Trophoblast cell (in vitro differentiated cells and primary cell): ENCODE results near the gene AMPH.
"Not testable (repeated sequence)": the region's sequence is repeated elsewhere in the genome, so short reads cannot be mapped to it uniquely, and the experiment has no call there.

Experiments used
- DNase-seq, 2 donors: peaks; one replicate each; pipeline ENCODE4 v3.0.0-alpha.2; 2016
- H2AFZ ChIP-seq: 2 replicates; pipeline ENCODE4 v1.6.1; 2013; ENCODE audit warnings: low read length, moderate library complexity, mild to moderate bottlenecking; ENCODE audit not compliant: insufficient read depth, poor library complexity
- H2AK5ac ChIP-seq: 2 replicates; pipeline ENCODE4 v1.6.1; 2013; ENCODE audit warnings: mild to moderate bottlenecking, low read length
- H2BK120ac ChIP-seq: 2 replicates; pipeline ENCODE4 v1.6.1; 2013; ENCODE audit warnings: low read length, mild to moderate bottlenecking, moderate library complexity; ENCODE audit not compliant: insufficient read depth, poor library complexity
- H2BK12ac ChIP-seq: 2 replicates; pipeline ENCODE4 v1.6.1; 2013; ENCODE audit warnings: mild to moderate bottlenecking, low read length, moderate library complexity
- H2BK5ac ChIP-seq: 2 replicates; pipeline ENCODE4 v1.6.1; 2013; ENCODE audit warnings: low read length, low read depth, moderate library complexity, mild to moderate bottlenecking; ENCODE audit not compliant: poor library complexity
- H3K14ac ChIP-seq: 2 replicates; pipeline ENCODE4 v1.6.1; 2013; ENCODE audit warnings: mild to moderate bottlenecking, low read length
- H3K18ac ChIP-seq: 2 replicates; pipeline ENCODE4 v1.6.1; 2013; ENCODE audit warnings: mild to moderate bottlenecking, low read length
- H3K23ac ChIP-seq: 2 replicates; pipeline ENCODE4 v1.6.1; 2013; ENCODE audit warnings: low read length
- H3K27ac ChIP-seq: 2 replicates; pipeline ENCODE4 v1.5.1; 2013; ENCODE audit warnings: low read depth, mild to moderate bottlenecking, inconsistent platforms, low read length, moderate library complexity
- H3K27me3 ChIP-seq: 2 replicates; pipeline ENCODE4 v1.6.1; 2013; ENCODE audit warnings: inconsistent platforms, mild to moderate bottlenecking, low read length, moderate library complexity; ENCODE audit not compliant: insufficient read depth
- H3K36me3 ChIP-seq, 2 experiments: 1 replicate in 1 of 2; 2 replicates in 1 of 2; pipeline ENCODE4 v1.6.1; 2013; ENCODE audit warnings: low read length in 2 of 2, mild to moderate bottlenecking in 2 of 2, moderate library complexity in 1 of 2; ENCODE audit not compliant: insufficient read depth in 2 of 2, control insufficient read depth in 1 of 2
- H3K4ac ChIP-seq: 2 replicates; pipeline ENCODE4 v1.6.1; 2013; ENCODE audit warnings: low read depth, mild to moderate bottlenecking, low read length, moderate library complexity
- H3K4me1 ChIP-seq, 2 experiments: 1 replicate in 1 of 2; 2 replicates in 1 of 2; pipeline ENCODE4 v1.6.1; 2013; ENCODE audit warnings: low read length in 2 of 2, mild to moderate bottlenecking in 2 of 2, moderate library complexity in 1 of 2; ENCODE audit not compliant: insufficient read depth in 2 of 2, control insufficient read depth in 1 of 2
- H3K4me2 ChIP-seq: 2 replicates; pipeline ENCODE4 v1.6.1; 2013; ENCODE audit warnings: inconsistent platforms, mild to moderate bottlenecking, low read length, moderate library complexity
- H3K4me3 ChIP-seq: 2 replicates; pipeline ENCODE4 v1.5.1; 2013; ENCODE audit warnings: mild to moderate bottlenecking, low read depth, low read length, inconsistent platforms
- H3K79me1 ChIP-seq: one replicate; pipeline ENCODE4 v1.6.1; 2013; ENCODE audit warnings: low read length
- H3K79me2 ChIP-seq: 2 replicates; pipeline ENCODE4 v1.6.1; 2013; ENCODE audit warnings: low read length, mild to moderate bottlenecking; ENCODE audit not compliant: control insufficient read depth, insufficient read depth, poor library complexity
- H3K9ac ChIP-seq: 2 replicates; pipeline ENCODE4 v1.6.1; 2013; ENCODE audit warnings: mild to moderate bottlenecking, low read length
- H3K9me3 ChIP-seq: 2 replicates; pipeline ENCODE4 v1.6.1; 2013; ENCODE audit warnings: low read depth, mild to moderate bottlenecking, control low read depth, inconsistent platforms, low read length; ENCODE audit not compliant: insufficient read depth
- H4K12ac ChIP-seq: 2 replicates; pipeline ENCODE4 v1.6.1; 2013; ENCODE audit warnings: low read depth, mild to moderate bottlenecking, low read length, moderate library complexity
- H4K8ac ChIP-seq: 2 replicates; pipeline ENCODE4 v1.6.1; 2013; ENCODE audit warnings: low read depth, mild to moderate bottlenecking, low read length, moderate library complexity
- H4K91ac ChIP-seq: one replicate; pipeline ENCODE4 v1.6.1; 2013; ENCODE audit warnings: low read depth, mild to moderate bottlenecking, low read length, moderate library complexity
- WGBS: extraction: QIAGEN DNeasy Blood & Tissue Kit; methylation state at CpG from one replicate; pipeline ENCODE4 v1.1.7; 2013; ENCODE audit warnings: missing lambda C conversion rate; ENCODE audit not compliant: insufficient read length, insufficient coverage; ENCODE audit errors: extremely low coverage; 5-methylcytosine and 5-hydroxymethylcytosine counted together

AMPH gene

GRCh38 chr7:38358273-38358831, 272.8 kb downstream of the AMPH start:
- not testable (repeated sequence) for H3K14ac ChIP-seq, H4K8ac ChIP-seq, H3K18ac ChIP-seq, H3K36me3 ChIP-seq, H2BK5ac ChIP-seq, H3K27ac ChIP-seq, H2AK5ac ChIP-seq, H3K4me2 ChIP-seq, H3K23ac ChIP-seq, H2BK12ac ChIP-seq, H4K91ac ChIP-seq, H3K9me3 ChIP-seq, H2AFZ ChIP-seq, H3K79me1 ChIP-seq, H3K79me2 ChIP-seq, H3K4ac ChIP-seq, H3K4me3 ChIP-seq, H4K12ac ChIP-seq, H2BK120ac ChIP-seq, H3K27me3 ChIP-seq, H3K4me1 ChIP-seq, DNase-seq, H3K9ac ChIP-seq
- no CpG with 5 or more reads among the region's 6 CpGs for WGBS

DNA sequence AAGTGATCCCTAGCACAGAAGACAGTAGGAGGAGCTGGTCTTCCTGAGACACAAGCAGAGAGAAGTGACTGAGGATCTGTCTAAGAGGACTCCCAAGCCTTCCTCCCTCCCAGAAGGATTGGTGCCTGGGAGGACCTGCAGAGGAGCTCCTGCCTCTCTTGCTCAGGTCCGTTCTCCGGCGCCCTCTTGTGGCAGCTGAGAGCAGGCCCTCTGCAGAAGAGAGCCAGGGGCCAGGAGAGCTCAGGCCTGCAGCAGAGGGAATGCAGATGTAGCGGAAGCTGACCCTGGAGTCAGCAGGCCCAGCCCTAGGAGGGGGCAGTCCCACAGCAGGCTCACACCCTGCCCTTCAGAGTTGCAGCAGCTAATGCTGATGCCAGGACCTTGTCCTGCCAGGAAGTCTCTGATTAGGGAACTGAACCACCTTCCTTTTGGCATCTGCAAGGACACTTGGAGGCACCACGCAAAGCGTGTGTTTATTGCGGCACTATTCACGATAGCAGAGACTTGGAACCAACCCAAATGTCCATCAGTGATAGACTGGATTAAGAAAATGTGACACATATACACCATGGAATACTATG, 276.8 kb downstream of the AMPH start:
- H3K18ac ChIP-seq, H3K79me1 ChIP-seq, H3K79me2 ChIP-seq: not testable (repeated sequence)

GRCh38 chr7:38353431-38353881, 277.7 kb downstream of the AMPH start:
- not testable (repeated sequence) for H2BK120ac ChIP-seq, H3K9me3 ChIP-seq, H2AK5ac ChIP-seq, H2BK5ac ChIP-seq, H3K27ac ChIP-seq, H3K79me1 ChIP-seq, DNase-seq, H4K91ac ChIP-seq, H3K18ac ChIP-seq, H3K27me3 ChIP-seq, H3K23ac ChIP-seq, H3K4me2 ChIP-seq, H3K36me3 ChIP-seq, H3K4me1 ChIP-seq, H3K14ac ChIP-seq, H3K4ac ChIP-seq, H3K4me3 ChIP-seq, H2BK12ac ChIP-seq, H3K79me2 ChIP-seq, H4K8ac ChIP-seq, H2AFZ ChIP-seq, H3K9ac ChIP-seq, H4K12ac ChIP-seq
- no CpG with 5 or more reads among the region's 7 CpGs for WGBS

More for the DNA sequence above, 276.8 kb downstream of the AMPH start:
- H3K27ac ChIP-seq, H3K4ac ChIP-seq, H2AK5ac ChIP-seq, H3K36me3 ChIP-seq, H3K4me1 ChIP-seq, H4K12ac ChIP-seq, H2BK12ac ChIP-seq, H3K9me3 ChIP-seq, H4K91ac ChIP-seq, H3K23ac ChIP-seq, H2AFZ ChIP-seq, H2BK5ac ChIP-seq, H3K14ac ChIP-seq, H2BK120ac ChIP-seq, H3K4me2 ChIP-seq, H3K9ac ChIP-seq, H4K8ac ChIP-seq, H3K4me3 ChIP-seq, H3K27me3 ChIP-seq: not testable (repeated sequence)
- WGBS = no CpG with 5 or more reads among the region's 8 CpGs
- DNase-seq = peak; percentile 57 to 76

DNA sequence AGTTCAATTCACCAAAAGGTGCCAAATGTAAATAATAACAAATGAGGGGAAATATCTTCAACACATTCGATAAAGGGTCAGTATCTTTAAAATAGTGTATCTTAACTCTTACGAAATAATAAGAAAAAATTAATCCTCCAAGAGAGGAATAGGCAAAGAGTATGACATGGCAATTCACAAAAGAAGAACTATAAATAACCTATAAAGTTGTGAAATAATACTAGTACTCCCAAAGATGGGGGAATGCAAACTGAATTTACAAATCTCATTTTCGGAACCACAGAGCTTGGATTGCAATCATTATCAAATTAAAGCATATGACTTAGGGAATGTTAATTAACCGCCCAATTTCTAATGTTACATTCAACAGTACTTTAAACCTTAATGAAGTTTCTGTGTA, 279.6 kb downstream of the AMPH start:
- Histone ChIP-seq H3K9me3 (no peaks in the 10 kb centered on the region), H3K36me3 (no peaks in the 10 kb centered on the region), H3K4ac (no peak overlapping the region), H3K18ac (no peak overlapping the region), H4K91ac (no peak overlapping the region), H3K79me1 (no peaks in the 10 kb centered on the region), H2AFZ (no peak overlapping the region), H3K4me3 (no peak overlapping the region), H2AK5ac (no peak overlapping the region), H3K4me2 (no peak overlapping the region), H4K12ac (no peak overlapping the region), H3K4me1 (no peaks in the 10 kb centered on the region), H3K23ac (no peak overlapping the region), H3K27me3 (no peaks in the 10 kb centered on the region), H3K27ac (no peak overlapping the region), H2BK120ac (no peak overlapping the region), H3K79me2 (no peaks in the 10 kb centered on the region), H2BK5ac (no peak overlapping the region), H4K8ac (no peak overlapping the region), H2BK12ac (no peak overlapping the region), H3K14ac (no peak overlapping the region), H3K9ac (no peak overlapping the region)
- DNase-seq = no peak
- no CpG with 5 or more reads among the region's 4 CpGs for WGBS
